HG02884 (cell line): ENCODE measurements around the gene HSCB.
A peak's percentile ranks its signal among the peaks of the same experiment; 100 is the strongest.
"Not testable (repeated sequence)": the region's sequence is repeated elsewhere in the genome, so short reads cannot be mapped to it uniquely, and the experiment has no call there.

Experiments used
- ATAC-seq: cut with Tn5 transposase; IDR thresholded peaks from one replicate; pipeline ENCODE4 v1.9.1; 2021; ENCODE audit warnings: mild to moderate bottlenecking, moderate library complexity; ENCODE audit not compliant: unreplicated experiment

The HSCB gene

DNA sequence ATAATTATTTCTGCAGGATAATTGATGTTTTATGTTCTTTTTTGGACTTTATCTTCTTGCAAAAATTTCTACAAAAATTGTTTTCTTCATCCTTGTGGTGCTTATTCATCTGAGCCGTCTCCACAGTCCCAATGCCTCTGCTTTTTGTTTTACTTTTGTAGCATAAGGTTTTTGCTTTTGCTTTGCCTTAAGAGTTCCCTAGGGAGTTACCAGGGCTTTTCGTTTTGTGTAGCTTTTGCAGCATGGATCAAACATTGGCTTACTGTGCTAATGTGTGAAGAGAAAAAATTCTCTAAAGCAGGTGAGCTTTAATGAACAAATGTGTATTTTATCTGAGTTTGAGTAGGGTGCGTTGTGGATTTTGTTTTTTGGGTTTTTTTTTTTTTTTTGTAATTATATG lies 46.8 kb downstream of the HSCB start:
- ATAC-seq: no peak

DNA sequence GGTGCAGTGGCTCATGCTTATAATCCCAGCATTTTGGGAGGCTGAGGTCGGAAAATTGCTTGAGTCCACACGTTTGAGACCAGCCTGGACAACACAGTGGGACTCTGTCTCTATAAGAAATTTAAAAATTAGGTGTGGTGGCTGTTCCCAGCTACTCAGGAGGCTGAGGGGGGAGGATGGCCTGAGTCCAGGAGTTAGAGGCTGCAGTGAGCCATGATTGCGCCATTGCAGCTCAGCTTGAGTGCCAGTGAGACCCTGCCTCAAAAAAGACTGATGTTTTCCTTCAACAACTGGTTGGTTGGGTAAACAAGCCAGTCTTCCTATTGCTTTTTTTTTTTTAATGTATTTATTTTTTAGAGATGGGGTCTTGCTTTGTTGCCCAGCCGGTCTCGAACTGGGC lies 49.3 kb downstream of the HSCB start:
- ATAC-seq: no peak

DNA sequence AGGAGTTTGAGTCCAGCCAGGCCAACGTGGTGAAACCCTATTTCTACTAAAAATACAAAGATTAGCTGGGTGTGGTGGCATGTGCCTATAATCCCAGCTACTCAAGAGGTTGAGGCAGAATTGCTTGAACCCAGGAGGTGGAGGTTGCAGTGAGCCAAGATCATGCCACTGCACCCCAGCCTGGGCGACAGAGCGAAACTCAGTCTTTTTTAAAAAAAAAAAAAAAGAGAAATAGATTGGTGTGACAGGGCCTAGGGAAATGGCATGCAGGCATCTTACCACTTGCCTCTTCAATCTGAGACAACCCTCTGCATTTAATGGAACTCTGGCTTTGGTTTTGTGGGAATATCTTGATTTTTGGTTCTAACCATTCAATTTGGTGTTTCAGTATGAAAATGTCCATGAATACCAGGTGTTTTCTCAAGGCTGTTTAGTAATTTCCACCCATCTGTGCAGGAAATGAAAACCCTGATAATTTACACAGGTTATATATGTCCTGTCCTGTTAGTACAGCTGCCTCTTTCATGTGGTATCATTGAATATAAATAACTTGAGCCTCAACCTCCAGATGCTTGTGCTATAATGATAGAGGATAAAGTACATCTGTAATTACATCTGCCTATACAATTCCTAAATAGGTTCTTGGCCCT lies 50.1 kb downstream of the HSCB start:
- peak; percentile 46 for ATAC-seq

DNA sequence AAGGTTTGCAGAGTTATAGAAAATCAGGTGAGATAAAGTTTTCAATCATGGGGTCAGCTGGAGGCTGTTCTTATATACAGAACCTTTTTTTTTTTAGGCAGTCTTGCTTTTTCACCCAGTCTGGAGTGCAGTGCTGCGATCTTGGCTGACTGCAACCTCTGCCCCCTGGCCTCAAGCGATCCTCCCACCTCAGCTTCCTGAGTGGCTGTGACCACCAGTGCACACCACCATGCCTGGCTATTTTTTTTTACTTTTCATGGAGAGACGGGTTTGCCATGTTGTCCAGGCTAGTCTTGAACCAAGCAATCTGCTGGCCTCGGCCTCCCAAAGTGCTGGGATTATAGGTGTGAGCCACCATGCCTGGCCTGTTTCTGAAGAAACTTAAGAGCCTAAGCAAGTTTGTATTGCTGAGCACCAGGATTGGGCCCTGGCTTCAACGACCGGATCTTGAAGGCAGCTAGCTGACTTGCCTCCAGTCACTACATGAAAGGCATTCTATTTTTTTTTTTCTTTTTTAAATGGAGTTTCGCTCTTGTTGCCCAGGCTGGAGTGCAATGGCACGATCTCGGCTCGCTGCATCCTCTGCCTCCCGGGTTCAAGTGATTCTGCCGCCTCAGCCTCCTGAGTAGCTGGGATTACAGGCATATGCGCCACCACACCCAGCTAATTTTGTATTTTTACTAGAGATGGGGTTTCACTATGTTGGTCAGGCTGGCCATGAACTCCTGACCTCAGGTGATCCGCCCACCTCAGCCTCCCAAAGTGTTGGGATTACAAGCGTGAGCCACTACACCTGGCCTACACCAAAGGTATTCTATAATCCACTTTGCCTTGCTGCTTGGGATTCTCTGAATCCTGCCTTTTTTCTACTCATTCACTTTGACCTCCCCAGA lies 50.9 kb downstream of the HSCB start:
- ATAC-seq: peak; percentile 37

DNA sequence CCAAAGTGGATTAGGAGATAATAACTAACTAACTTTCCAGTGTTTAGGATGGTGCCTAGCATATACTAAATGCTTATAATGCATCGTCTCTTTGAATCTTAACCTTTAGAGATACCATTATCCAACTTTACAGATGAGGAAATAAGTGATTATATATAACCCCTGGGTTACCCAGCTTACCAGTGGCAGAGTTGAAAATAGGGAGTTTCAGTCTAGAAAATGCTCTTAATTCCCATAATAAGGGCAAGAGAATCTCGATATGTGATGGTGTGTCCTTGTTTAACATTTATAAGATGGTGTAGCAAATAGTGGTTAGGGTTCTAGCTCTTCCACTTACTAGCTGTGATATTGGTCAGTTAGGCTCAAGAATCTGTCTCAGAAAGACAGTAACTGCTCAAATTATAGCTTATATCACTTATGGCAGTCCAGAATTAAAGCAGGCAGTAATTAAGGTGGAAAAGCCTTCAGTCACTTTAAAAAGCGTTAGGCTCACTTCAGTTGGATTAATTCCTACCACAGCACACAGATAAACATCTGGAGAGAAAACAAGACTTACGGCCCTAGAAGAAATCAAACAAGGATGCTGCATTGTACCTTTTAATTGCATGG lies 52.2 kb downstream of the HSCB start:
- ATAC-seq: no peak

DNA sequence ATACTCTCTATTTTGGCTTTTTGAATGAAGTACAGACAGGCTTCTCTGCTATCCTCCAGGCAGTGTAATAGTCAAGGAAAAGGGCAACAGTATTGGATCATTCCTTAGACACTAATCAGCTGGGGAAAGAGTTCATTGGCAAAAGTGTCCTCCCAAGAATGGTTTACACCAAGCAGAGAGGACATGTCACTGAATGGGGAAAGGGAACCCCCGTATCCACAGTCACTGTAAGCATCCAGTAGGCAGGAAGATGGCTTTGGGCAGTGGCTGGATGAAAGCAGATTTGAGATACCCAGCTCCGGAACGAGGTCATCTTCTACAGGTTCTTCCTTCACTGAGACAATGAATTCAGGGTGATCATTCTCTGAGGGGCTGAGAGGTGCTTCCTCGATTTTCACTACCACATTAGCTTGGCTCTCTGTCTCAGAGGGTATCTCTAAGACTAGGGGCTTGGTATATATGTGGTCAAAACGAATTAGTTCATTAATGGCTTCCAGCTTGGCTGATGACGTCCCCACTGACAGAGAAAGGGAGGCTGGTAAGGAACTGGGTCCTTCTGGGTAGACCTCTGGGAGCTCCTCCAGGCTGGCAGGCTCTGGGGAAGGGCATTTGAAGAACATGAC lies 53.3 kb downstream of the HSCB start:
- ATAC-seq: no peak

DNA sequence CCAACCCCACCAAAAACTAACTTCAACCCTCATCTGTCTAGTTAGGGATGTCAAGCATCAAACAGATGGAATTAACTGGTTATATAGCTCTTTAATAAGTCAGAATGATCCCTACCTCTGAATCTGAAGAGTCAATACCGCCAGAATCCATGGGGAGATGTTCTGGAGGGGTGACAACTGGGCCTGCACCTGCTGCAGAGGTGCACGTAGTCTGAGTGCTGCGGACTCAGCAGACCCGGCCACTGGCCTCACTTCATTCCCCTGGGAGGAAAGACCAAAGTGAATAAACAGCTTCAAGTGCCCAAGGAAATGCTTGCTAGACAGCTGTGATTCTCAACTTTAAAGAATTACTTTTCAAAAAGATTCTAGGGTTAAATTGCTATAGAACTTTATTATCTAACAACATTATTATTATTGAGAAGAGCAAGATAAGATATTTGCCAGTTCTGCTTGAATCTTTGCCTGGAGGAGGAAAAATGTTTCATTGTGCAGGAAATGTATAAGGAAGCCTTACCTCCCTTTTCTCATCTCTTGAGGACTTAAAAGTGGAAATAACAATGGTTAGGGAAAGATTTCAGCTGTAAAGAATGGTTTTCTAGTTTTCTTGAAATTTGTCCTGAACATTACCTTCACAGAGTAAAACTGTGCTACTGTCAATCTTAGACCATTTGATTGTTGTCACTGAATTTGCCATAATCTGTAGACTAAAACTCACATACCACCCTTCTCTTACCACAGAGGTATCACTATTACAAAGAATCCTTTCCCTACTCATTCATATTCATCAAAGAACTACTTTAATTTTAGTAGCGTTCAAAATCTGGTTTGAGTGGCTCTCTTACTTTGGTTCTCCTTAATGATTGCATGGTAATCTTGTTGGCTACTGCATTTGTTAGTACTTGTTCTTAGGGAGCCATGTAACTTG lies 54.4 kb downstream of the HSCB start:
- ATAC-seq: no peak

DNA sequence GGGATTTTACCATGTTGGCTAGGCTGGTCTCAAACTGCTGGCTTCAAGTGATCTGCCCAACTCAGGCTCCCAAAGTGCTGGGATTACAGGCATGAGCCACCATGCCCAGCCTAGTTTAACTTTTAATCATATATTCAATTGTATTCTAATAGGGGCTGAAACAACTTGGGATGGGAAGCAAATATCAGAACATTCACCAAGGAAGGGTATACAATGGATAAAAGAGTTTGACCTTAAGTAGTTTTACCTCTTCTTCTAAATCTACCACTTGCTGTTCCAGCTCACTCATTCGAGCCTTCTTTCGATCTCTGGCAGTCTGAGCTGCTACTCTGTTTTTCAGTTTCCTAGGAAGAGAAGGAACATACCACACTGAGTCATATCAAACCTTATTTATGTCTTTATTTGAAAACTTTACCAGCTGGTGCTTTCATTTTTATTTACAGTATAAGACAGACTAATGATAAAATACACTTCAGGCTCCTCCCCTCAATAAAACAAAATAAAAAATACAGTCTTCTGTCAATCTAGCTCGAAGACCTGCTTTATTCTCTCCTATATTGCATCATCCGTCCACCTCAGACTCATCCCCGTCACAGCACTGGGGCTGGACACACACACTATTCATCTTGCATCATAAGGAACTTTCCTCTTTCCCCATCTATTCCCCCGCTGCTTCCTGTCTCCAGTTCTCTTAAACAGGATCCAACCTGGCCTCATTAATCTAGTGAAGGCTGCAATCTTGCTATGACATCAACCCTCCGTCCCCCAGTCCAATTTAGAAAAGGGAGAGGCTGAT lies 57.2 kb downstream of the HSCB start:
- ATAC-seq: no peak

DNA sequence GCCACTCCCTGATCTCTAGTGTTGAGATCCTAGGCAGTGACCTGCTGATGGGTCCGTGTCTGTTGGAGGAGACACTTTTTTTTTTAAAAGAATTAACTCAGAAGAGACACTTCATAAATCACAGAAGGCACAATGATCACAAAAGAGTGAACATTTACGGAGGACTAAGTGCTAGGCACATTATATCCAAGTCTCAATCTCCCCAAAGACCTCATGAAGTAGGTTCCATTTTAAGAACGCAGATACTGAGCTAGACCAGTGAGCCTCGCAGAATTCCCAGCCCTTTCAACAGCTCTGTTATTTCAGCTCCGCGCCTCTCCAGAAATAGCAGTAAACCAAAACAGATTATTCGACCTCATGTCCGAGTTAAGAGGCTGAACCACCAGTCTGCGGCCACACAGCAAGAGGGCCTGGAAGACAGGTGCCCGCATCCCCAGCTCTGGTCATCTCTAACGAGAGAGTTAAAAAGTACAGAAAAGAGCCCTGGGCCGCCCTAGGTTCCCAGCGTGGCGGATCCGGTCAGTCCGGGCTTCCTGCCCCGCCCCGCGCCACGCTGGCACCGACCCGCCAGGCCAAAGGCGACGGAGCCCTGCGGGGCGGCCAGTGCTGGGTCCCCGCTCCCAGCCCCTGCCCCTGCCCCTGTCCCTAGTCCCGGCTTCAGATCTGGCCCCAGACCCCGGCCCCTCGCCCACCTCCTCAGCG lies 57.9 kb downstream of the HSCB start:
- peak; percentile 22 for ATAC-seq

DNA sequence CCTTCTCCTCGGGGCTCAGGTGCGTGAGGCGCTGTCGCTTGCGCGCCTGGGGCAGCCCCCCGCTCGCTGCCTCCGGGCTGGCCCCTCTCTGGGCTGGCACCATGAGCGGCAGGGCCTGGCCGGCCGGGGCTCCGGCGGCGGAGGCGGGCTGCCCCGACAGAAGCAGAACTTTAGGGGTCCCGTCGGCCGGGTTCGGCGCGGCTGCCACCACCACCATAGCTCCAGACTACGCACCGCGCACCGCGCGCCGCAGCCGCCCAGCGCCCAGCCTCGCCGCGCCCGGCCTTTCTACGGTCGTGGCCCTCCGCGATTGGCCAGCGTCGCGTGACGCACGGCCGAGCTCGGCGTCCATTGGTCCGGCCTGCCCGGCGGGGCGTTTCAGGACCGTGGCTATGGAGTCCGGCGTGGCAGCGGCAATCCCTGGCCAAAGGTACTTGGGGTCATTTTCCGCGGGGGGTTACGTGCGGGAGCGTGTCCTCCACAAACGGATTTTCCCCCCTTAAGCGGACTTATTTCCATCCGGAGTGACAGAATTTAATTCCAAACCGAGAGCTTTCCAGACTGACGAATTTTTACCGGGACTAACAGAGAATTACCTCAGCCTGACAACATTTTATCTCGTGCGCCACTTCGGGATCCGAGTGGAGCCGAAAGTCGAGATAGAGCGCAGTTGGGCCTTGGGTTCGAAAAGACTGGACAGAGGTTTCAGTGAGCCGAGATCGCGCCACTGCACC lies 58.6 kb downstream of the HSCB start, which contains the start of gene XBP1:
TSS of gene XBP1 (minus strand) at position 262 of the 734 bp plus-strand sequence.
- peak; percentile 80 for ATAC-seq

DNA sequence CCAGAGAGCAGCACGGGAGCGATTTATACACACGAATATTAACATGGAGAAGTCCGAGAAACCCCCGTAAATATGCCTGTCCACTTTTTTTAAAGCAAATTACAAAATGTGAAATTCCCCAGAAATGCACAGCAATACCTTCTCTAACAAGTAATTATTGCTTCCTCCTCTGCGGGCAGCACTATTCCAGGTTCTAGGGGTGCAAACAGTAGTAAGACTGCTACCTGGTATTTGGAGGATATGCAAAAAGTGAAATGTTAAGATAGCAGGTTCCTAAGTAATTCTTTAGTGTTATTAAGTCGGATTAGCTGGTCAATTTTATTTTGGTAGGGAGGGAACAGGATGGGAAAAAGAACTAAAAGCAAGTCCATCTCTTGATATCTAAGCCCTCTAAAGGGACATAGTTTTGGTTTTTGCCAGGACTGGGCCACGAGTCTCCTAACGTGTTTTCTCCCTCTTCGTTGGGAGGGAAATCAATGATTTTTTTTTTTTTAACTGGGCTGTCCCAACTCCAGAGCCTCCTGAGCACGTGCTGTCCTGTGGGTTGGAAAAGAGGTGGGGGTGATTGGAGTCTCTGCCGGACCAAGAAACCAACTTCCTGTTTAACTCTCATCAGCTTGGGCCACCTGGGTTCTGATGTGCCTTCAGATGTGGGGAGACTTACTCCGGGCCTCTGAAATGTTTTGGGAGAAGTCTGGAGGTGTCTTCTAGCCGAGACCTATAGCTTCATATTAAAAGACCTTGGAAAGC lies 60.2 kb downstream of the HSCB start:
- ATAC-seq: no peak

DNA sequence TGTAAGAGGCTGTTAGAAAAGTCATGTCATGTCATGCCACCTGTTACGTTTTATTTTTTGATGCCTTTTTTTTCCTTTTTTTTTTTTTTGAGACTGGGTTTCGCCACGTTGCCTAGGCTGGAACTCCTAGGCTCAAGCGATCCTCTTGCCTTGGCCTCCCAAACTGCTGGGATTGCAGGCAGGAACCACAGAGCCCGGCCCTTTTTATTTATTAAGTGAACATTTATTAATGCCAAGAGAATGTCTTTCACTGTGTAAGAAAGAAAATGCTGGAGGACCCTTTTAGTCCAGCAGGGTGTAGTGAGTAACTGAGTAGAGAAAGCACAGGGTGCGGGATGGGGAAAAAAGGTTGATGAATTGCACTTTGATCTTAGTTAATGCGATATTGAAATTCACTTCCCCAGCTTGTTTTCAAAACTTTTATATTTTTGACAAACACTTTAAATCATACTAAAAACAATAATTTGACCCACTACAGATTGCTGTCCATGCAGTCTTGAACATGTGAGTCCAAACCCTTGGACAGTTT lies 60.8 kb downstream of the HSCB start:
- ATAC-seq: no peak

DNA sequence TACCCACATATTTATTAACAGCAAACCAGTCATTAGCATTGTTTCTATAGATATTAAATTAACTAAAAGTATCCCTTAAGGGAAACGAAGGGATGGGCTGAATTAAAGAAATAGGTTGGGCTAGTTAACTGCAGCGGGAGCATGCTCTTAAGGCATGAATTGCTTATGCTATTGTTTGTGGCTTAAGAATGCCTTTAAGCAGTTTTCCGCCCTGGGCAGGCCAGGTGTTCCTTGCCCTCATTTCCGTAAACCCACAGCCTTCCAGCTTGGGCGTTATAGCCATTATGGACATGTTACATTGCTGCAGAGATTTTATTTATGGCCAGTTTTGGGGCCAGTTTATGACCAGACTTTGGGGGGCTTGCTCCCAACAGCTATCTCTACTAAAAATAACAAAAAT lies 63.6 kb downstream of the HSCB start:
- not testable (repeated sequence) for ATAC-seq
